OCI-LY3 (cell line): ENCODE results near the gene MAMDC4.

ENCODE experiments used
- H2AFZ ChIP-seq: fragments of 200-600, 300-600 bp; shearing (Covaris generic); 2 replicates; pipeline ENCODE4 v1.6.0; 2014; ENCODE audit warnings: antibody characterized with exemption, low read depth, low read length
- H3K27ac ChIP-seq: fragments of 200-600, 300-600 bp; sonication (generic); 2 replicates; pipeline ENCODE4 v1.5.1; 2014; ENCODE audit warnings: mild to moderate bottlenecking, low read length, moderate library complexity, mixed read lengths
- H3K27me3 ChIP-seq: fragments of 200-600, 300-600 bp; sonication (generic); 2 replicates; pipeline ENCODE4 v1.6.1; 2014; ENCODE audit warnings: low read depth, low read length, mixed read lengths
- H3K36me3 ChIP-seq: fragments of 200-600, 300-600 bp; sonication (generic); replicated peaks from 2 replicates; pipeline ENCODE3; 2014; ENCODE audit warnings: low read depth, low read length, mixed read lengths
- H3K4me1 ChIP-seq: fragments of 300-600, 200-600 bp; sonication (generic); 2 replicates; pipeline ENCODE4 v1.6.1; 2014; ENCODE audit warnings: low read length, mixed read lengths
- H3K4me2 ChIP-seq: fragments of 200-600, 300-600 bp; sonication (generic); 2 replicates; pipeline ENCODE4 v1.6.1; 2014; ENCODE audit warnings: low read length, mixed read lengths
- H3K4me3 ChIP-seq: fragments of 300-600, 200-600 bp; sonication (generic); 2 replicates; pipeline ENCODE4 v1.5.1; 2014; ENCODE audit warnings: antibody characterized with exemption, mild to moderate bottlenecking, low read length, moderate library complexity
- H3K79me2 ChIP-seq: fragments of 300-600, 200-600 bp; shearing (Covaris generic); 2 replicates; pipeline ENCODE4 v1.6.1; 2014; ENCODE audit warnings: mild to moderate bottlenecking, low read length, mixed read lengths
- H3K9ac ChIP-seq: fragments of 300-600, 200-600 bp; shearing (Covaris generic); 2 replicates; pipeline ENCODE4 v1.6.0; 2014; ENCODE audit warnings: mild to moderate bottlenecking, low read length, moderate library complexity
- H3K9me3 ChIP-seq: fragments of 200-600, 300-600 bp; shearing (Covaris generic); 2 replicates; pipeline ENCODE4 v1.6.1; 2014; ENCODE audit warnings: low read length, mixed read lengths; ENCODE audit not compliant: insufficient read depth
- H4K20me1 ChIP-seq: fragments of 200-600, 300-600 bp; sonication (generic); 2 replicates; pipeline ENCODE4 v1.6.1; 2016; ENCODE audit warnings: low read length, mixed read lengths; ENCODE audit not compliant: insufficient read depth
- EZH2phosphoT487 ChIP-seq: fragments of 200-600 bp; shearing (Covaris generic); IDR thresholded peaks from 2 replicates; pipeline ENCODE4 v1.6.1; 2018; ENCODE audit warnings: antibody characterized with exemption, mixed run types, low read depth
- TF ChIP-seq, protein P1 (sequence below): fragments of 200-600, 300-600 bp; sonication (generic); IDR thresholded peaks from 2 replicates; pipeline ENCODE4 v1.5.1; 2014; ENCODE audit warnings: antibody characterized with exemption, low read length, low read depth

The MAMDC4 gene

DNA sequence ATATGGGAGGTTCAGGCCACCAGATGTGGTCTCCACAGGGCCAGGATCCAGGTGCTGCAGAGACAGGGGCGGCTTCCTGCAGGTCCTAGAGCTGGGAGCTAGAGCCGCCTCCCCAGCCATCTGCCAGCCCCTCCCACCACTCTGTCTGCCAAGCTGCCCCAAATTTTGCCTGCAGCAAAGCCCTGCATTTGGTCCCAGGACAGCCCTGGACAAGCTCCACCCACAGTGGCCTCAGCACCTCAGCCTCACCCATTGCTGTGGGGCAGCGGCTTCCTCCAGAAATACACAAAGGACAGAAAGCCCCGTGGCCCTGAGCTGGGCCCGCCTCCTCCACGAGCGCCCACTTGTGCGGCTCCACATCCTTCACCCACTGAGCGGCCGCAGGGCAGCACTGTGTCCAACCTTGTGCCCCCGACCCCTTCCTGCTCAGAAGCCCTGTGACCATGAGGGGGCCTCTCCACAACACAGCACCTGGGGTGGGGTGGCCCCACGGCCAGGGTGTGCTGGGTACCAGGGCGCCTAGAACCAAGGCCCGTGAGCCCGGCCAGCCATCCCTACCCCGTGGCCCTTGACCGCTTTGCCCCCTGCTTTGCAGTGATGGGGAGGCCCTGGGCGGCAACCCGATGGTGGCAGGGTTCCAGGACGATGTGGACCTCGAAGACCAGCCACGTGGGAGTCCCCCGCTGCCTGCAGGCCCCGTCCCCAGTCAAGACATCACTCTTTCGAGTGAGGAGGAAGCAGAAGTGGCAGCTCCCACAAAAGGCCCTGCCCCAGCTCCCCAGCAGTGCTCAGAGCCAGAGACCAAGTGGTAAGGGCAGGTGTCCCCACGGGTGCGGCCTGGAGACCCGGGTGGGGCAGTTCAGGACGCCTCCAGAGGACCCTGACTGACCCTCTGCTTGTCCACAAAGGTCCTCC lies 13.6 kb upstream of the MAMDC4 start:
- TF ChIP-seq, protein P1, sequence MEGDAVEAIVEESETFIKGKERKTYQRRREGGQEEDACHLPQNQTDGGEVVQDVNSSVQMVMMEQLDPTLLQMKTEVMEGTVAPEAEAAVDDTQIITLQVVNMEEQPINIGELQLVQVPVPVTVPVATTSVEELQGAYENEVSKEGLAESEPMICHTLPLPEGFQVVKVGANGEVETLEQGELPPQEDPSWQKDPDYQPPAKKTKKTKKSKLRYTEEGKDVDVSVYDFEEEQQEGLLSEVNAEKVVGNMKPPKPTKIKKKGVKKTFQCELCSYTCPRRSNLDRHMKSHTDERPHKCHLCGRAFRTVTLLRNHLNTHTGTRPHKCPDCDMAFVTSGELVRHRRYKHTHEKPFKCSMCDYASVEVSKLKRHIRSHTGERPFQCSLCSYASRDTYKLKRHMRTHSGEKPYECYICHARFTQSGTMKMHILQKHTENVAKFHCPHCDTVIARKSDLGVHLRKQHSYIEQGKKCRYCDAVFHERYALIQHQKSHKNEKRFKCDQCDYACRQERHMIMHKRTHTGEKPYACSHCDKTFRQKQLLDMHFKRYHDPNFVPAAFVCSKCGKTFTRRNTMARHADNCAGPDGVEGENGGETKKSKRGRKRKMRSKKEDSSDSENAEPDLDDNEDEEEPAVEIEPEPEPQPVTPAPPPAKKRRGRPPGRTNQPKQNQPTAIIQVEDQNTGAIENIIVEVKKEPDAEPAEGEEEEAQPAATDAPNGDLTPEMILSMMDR, result no peak
- no peak for TF ChIP-seq EZH2phosphoT487
- Histone ChIP-seq H3K27me3 (no peaks in the 10 kb centered on the region), H4K20me1 (no peaks in the 10 kb centered on the region), H3K9ac (no peak overlapping the region), H3K79me2 (no peaks in the 10 kb centered on the region), H3K4me1 (peaks cover 6% of the 10 kb centered on the region), H3K9me3 (no peaks in the 10 kb centered on the region), H3K36me3 (peaks cover 9% of the 10 kb centered on the region), H2AFZ (no peak overlapping the region), H3K4me3 (no peak overlapping the region), H3K4me2 (no peak overlapping the region), H3K27ac (no peak overlapping the region)

GRCh38 chr9:136839229-136840139 lies 12.7 kb upstream of the MAMDC4 start:
- Histone ChIP-seq H3K79me2 (no peaks in the 10 kb centered on the region), H2AFZ (no peak overlapping the region), H3K9ac (no peak overlapping the region), H3K9me3 (no peaks in the 10 kb centered on the region), H3K4me3 (no peak overlapping the region), H3K4me2 (no peak overlapping the region), H4K20me1 (no peaks in the 10 kb centered on the region), H3K4me1 (peaks cover 7% of the 10 kb centered on the region), H3K27ac (no peak overlapping the region), H3K27me3 (no peaks in the 10 kb centered on the region), H3K36me3 (peaks cover 9% of the 10 kb centered on the region)
- TF ChIP-seq, protein P1, result no peak
- TF ChIP-seq EZH2phosphoT487, result no peak

DNA sequence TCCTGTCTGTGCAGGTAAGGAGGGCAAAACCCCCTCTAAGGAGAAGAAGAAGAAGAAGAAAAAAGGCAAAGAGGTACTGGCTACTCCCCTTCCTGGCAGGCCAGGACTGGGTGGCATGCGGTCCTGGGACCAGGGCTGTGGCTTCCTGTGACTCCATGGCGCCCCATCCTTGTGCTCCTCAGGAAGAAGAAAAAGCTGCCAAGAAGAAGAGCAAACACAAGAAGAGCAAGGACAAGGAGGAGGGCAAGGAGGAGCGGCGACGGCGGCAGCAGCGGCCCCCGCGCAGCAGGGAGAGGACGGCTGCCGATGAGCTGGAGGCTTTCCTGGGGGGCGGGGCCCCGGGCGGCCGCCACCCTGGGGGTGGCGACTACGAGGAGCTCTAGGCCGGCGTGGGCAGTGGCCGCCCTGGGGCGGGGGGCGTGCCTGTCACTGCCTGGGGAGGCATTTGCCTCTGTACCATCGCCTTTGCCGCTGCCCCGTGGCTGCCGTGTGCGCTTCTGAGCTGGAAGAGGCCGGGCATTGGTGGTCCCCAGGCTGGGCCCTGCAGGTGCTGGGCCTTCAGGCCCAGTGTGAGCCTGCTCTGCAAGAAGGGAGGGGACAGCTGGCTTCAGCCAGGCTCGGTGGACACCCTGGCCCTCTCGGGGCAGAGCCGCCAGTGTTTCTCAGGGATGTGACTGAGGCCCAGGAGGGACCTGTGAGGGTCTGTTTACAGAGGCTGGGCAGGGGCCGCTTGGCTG lies 11.8 kb upstream of the MAMDC4 start:
- Histone ChIP-seq H3K27me3 (no peaks in the 10 kb centered on the region), H3K27ac (no peak overlapping the region), H3K9ac (no peak overlapping the region), H3K4me2 (no peak overlapping the region), H3K4me3 (no peak overlapping the region), H4K20me1 (no peaks in the 10 kb centered on the region), H3K36me3 (peaks cover 9% of the 10 kb centered on the region), H3K4me1 (peaks cover 7% of the 10 kb centered on the region), H3K9me3 (no peaks in the 10 kb centered on the region), H2AFZ (no peak overlapping the region), H3K79me2 (no peaks in the 10 kb centered on the region)
- no peak for TF ChIP-seq EZH2phosphoT487
- TF ChIP-seq, protein P1, result no peak
